GM23338 (cell line): ENCODE results near the gene WTIP. TPM values are rescaled to one million over a fixed set of nuclear protein-coding genes. Genes with fewer than 3 reads are reported as not detected.
A peak's percentile ranks its signal among the peaks of the same experiment; 100 is the strongest.

Experiments
- ATAC-seq: fragments of 200-7000 bp; cut with Tn5 transposase; 3 replicates; pipeline ENCODE4 v1.9.1; 2020
- DNase-seq: peaks from one replicate; pipeline ENCODE4 v3.0.0-alpha.2; 2015; ENCODE audit warnings: low spot score
- H2AFZ ChIP-seq: fragments of 200-600 bp; sonication (generic); 2 replicates; pipeline ENCODE4 v1.8.0; 2016; ENCODE audit warnings: antibody characterized with exemption, mild to moderate bottlenecking, moderate library complexity
- H3F3A ChIP-seq: fragments of 200-600 bp; sonication (generic); replicated peaks from 2 replicates; pipeline ENCODE4 v1.8.0; 2017; ENCODE audit warnings: antibody characterized with exemption, mixed run types, low read depth
- H3K27ac ChIP-seq: fragments of 200-600 bp; sonication (generic); 2 replicates; pipeline ENCODE4 v1.6.1; 2016; ENCODE audit warnings: low read depth
- H3K27me3 ChIP-seq: fragments of 200-600 bp; sonication (generic); 2 replicates; pipeline ENCODE4 v1.8.0; 2016; ENCODE audit warnings: mild to moderate bottlenecking, mixed run types, moderate library complexity; ENCODE audit not compliant: insufficient read depth
- H3K36me3 ChIP-seq: fragments of 200-600 bp; sonication (generic); 2 replicates; pipeline ENCODE4 v1.8.0; 2016; ENCODE audit warnings: mild to moderate bottlenecking; ENCODE audit not compliant: insufficient read depth
- H3K4me1 ChIP-seq: fragments of 200-600 bp; sonication (generic); 2 replicates; pipeline ENCODE4 v1.8.0; 2016; ENCODE audit warnings: mild to moderate bottlenecking, moderate library complexity; ENCODE audit not compliant: insufficient read depth
- H3K4me2 ChIP-seq: fragments of 200-600 bp; sonication (generic); 2 replicates; pipeline ENCODE4 v1.7.1; 2017; ENCODE audit warnings: mixed run types
- H3K4me3 ChIP-seq: fragments of 200-600 bp; sonication (generic); 2 replicates; pipeline ENCODE4 v1.6.1; 2016; ENCODE audit warnings: mixed run types
- H3K79me2 ChIP-seq: fragments of 200-600 bp; sonication (generic); replicated peaks from 2 replicates; pipeline ENCODE4 v1.8.0; 2017; ENCODE audit warnings: mild to moderate bottlenecking; ENCODE audit not compliant: insufficient read depth
- H3K9me2 ChIP-seq: fragments of 200-600 bp; sonication (generic); 2 replicates; pipeline ENCODE4 v1.8.0; 2017; ENCODE audit not compliant: insufficient read depth
- H4K20me1 ChIP-seq: fragments of 200-600 bp; sonication (generic); replicated peaks from 2 replicates; pipeline ENCODE4 v1.8.0; 2017; ENCODE audit warnings: mild to moderate bottlenecking; ENCODE audit not compliant: insufficient read depth
- H3K27ac Mint-ChIP-seq: 2 replicates; pipeline ENCODE4 v1.8.0; 2020; ENCODE audit warnings: inconsistent platforms, mild to moderate bottlenecking, moderate library complexity, mixed read lengths
- H3K27me3 Mint-ChIP-seq: 3 replicates; pipeline ENCODE4 v1.8.0; 2022; ENCODE audit warnings: low read depth, mild to moderate bottlenecking, moderate library complexity, mixed read lengths, inconsistent platforms; ENCODE audit not compliant: insufficient read depth, poor library complexity
- H3K36me3 Mint-ChIP-seq: 3 replicates; pipeline ENCODE4 v1.8.0; 2021; ENCODE audit warnings: low read depth, mild to moderate bottlenecking, inconsistent platforms, moderate library complexity, mixed read lengths
- H3K4me1 Mint-ChIP-seq: 3 replicates; pipeline ENCODE4 v1.8.0; 2020; ENCODE audit warnings: mild to moderate bottlenecking, inconsistent platforms, mixed read lengths
- H3K4me3 Mint-ChIP-seq: 3 replicates; pipeline ENCODE4 v1.8.0; 2021; ENCODE audit warnings: moderate library complexity, mild to moderate bottlenecking, inconsistent platforms, mixed read lengths
- H3K9me3 Mint-ChIP-seq: 3 replicates; pipeline ENCODE4 v1.8.0; 2020; ENCODE audit warnings: moderate library complexity, mild to moderate bottlenecking, inconsistent platforms, mixed read lengths
- CREB1 ChIP-seq: fragments of 250-450 bp; sonication (Bioruptor Pico); IDR thresholded peaks from 2 replicates; pipeline ENCODE4 v1.5.0; 2020; ENCODE audit warnings: low read depth, mild to moderate bottlenecking, moderate library complexity
- EZH2 ChIP-seq: fragments of 200-600 bp; sonication (generic); IDR thresholded peaks from one replicate; pipeline ENCODE4 v1.8.0; 2017; ENCODE audit warnings: antibody characterized with exemption, mild to moderate bottlenecking, low read depth; ENCODE audit not compliant: unreplicated experiment
- EZH2phosphoT487 ChIP-seq: fragments of 200-600 bp; sonication (generic); IDR thresholded peaks from one replicate; pipeline ENCODE4 v1.8.1; 2018; ENCODE audit warnings: antibody characterized with exemption; ENCODE audit not compliant: unreplicated experiment
- JUNB ChIP-seq: IDR thresholded peaks from one replicate; pipeline ENCODE4 v1.6.1; 2016; ENCODE audit warnings: antibody characterized with exemption; ENCODE audit not compliant: unreplicated experiment
- NANOG ChIP-seq: IDR thresholded peaks from 2 replicates; pipeline ENCODE4 v1.6.1; 2016; ENCODE audit warnings: antibody characterized with exemption, borderline replicate concordance
- POLR2AphosphoS5 ChIP-seq: IDR thresholded peaks from 2 replicates; pipeline ENCODE4 v1.6.1; 2016; ENCODE audit warnings: antibody characterized with exemption, low read depth
- STAT1 ChIP-seq: IDR thresholded peaks from one replicate; pipeline ENCODE4 v1.6.1; 2016; ENCODE audit warnings: antibody characterized with exemption; ENCODE audit not compliant: unreplicated experiment
- ZNF114 ChIP-seq: fragments of 250-450 bp; sonication (Bioruptor Pico); IDR thresholded peaks from 2 replicates; pipeline ENCODE4 v1.5.0; 2020; ENCODE audit warnings: mild to moderate bottlenecking, moderate library complexity
- ZNF331 ChIP-seq: fragments of 250-450 bp; sonication (Bioruptor Pico); IDR thresholded peaks from 2 replicates; pipeline ENCODE4 v1.5.0; 2020; ENCODE audit warnings: low read depth, mild to moderate bottlenecking, moderate library complexity
- long read RNA-seq: library from polyadenylated mRNA; unstranded; transcript quantifications from one replicate; pipeline ENCODE4 v2.0.0, GENCODE V29; 2020; ENCODE audit not compliant: unreplicated experiment
- polyA plus RNA-seq: library from polyadenylated mRNA; unstranded; fragments of >200 nt; fragmentation: Nextera tagmentation; extraction: Ambion mirVana; gene quantifications from 2 replicates; pipeline ENCODE4 v1.2.1, GENCODE V29; 2016
- total RNA-seq: library from RNA; depleted of rRNA; stranded (reverse); fragments of >200 nt; shearing (Covaris generic); gene quantifications from 2 replicates; pipeline ENCODE4 v1.2.3, GENCODE V29; 2014; rRNA removed
- TF ChIP-seq, protein P1 (sequence below): IDR thresholded peaks from one replicate; pipeline ENCODE4 v1.6.1; 2018; ENCODE audit warnings: antibody characterized with exemption; ENCODE audit not compliant: unreplicated experiment
- TF ChIP-seq, protein P2 (sequence below): IDR thresholded peaks from 2 replicates; pipeline ENCODE4 v1.6.1; 2016; ENCODE audit warnings: antibody characterized with exemption
- TF ChIP-seq, protein P3 (sequence below), 2 experiments: fragments of 200-600 bp in 1 of 2; sonication (generic) in 1 of 2; conservative IDR thresholded peaks; 2 replicates each; pipeline versions ENCODE4 v1.5.1 to v1.6.1; 2016 to 2017; ENCODE audit warnings: antibody characterized with exemption in 2 of 2, low read depth in 2 of 2, mild to moderate bottlenecking in 2 of 2, moderate library complexity in 1 of 2
- TF ChIP-seq, protein P4 (sequence below): fragments of 250-450 bp; sonication (Bioruptor Pico); IDR thresholded peaks from 2 replicates; pipeline ENCODE4 v1.5.0; 2020; ENCODE audit warnings: mild to moderate bottlenecking, moderate library complexity

WTIP gene
- 4.5 and 8.9 TPM in 2 replicates for total RNA-seq
- polyA plus RNA-seq = 0.47 and 0.59 TPM in 2 replicates
- long read RNA-seq = 0 reads

DNA sequence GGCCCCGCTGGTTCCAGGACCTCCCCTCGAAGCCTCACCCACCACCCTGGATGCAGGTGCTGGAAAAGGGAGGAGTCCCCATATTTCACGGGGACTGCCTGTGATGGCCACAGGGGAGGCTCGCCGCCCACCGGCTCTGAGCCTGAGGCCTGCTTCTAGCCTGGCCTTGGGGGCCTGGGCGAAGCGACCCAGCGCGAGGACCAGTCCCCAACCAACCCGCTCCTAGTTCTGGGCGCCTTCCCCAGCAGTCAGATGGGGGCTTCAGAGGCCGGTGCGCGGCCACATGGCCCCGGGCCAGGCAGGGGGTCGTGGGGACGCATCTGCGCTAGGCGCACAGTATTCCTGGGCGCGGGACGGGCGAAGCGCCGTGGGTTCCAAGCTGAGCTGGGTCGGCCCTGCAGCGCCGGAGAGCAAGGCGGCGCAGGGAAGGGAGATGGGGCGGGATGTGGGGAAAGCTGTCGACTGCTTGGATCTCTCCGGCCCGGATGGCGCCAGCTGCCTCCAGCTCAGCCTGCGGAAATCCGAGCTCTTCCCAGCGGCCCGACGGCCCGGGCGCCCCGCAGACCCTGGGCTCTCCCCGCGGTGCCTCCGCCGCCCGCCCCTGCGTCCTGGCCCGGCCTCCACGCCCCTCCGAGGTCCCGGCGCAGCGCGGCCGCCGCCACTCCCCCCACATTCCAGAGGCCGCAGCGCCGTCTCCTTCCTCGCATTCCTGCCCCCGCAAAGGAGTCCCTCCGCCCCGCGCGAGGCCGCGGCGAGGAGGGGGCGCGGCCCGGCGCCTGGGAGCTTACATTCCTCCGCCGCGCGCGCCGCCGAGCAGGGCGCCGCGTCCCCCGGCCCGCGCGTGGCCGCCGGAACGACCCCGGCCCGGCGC lies at the start of gene WTIP:
TSS of gene WTIP (plus strand) at position 788 of the 871 bp plus-strand sequence. CDS start 217 bp downstream, outside the sequence.
- no peak for TF ChIP-seq STAT1
- TF ChIP-seq EZH2 = no peak
- no peak for TF ChIP-seq EZH2phosphoT487
- no peak for TF ChIP-seq JUNB
- TF ChIP-seq, protein P1, sequence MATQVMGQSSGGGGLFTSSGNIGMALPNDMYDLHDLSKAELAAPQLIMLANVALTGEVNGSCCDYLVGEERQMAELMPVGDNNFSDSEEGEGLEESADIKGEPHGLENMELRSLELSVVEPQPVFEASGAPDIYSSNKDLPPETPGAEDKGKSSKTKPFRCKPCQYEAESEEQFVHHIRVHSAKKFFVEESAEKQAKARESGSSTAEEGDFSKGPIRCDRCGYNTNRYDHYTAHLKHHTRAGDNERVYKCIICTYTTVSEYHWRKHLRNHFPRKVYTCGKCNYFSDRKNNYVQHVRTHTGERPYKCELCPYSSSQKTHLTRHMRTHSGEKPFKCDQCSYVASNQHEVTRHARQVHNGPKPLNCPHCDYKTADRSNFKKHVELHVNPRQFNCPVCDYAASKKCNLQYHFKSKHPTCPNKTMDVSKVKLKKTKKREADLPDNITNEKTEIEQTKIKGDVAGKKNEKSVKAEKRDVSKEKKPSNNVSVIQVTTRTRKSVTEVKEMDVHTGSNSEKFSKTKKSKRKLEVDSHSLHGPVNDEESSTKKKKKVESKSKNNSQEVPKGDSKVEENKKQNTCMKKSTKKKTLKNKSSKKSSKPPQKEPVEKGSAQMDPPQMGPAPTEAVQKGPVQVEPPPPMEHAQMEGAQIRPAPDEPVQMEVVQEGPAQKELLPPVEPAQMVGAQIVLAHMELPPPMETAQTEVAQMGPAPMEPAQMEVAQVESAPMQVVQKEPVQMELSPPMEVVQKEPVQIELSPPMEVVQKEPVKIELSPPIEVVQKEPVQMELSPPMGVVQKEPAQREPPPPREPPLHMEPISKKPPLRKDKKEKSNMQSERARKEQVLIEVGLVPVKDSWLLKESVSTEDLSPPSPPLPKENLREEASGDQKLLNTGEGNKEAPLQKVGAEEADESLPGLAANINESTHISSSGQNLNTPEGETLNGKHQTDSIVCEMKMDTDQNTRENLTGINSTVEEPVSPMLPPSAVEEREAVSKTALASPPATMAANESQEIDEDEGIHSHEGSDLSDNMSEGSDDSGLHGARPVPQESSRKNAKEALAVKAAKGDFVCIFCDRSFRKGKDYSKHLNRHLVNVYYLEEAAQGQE = no peak
- peak; percentile 34; the same call in 1 of the 2 replicates for TF ChIP-seq POLR2AphosphoS5
- TF ChIP-seq, protein P2, sequence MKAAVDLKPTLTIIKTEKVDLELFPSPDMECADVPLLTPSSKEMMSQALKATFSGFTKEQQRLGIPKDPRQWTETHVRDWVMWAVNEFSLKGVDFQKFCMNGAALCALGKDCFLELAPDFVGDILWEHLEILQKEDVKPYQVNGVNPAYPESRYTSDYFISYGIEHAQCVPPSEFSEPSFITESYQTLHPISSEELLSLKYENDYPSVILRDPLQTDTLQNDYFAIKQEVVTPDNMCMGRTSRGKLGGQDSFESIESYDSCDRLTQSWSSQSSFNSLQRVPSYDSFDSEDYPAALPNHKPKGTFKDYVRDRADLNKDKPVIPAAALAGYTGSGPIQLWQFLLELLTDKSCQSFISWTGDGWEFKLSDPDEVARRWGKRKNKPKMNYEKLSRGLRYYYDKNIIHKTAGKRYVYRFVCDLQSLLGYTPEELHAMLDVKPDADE = no peak
- peak; percentile 44; the same call in 1 of the 2 replicates for TF ChIP-seq CREB1 (CRISPR knock-in tag)
- TF ChIP-seq NANOG = no peak
- no peak for TF ChIP-seq ZNF331 (CRISPR knock-in tag)
- TF ChIP-seq, protein P3, sequence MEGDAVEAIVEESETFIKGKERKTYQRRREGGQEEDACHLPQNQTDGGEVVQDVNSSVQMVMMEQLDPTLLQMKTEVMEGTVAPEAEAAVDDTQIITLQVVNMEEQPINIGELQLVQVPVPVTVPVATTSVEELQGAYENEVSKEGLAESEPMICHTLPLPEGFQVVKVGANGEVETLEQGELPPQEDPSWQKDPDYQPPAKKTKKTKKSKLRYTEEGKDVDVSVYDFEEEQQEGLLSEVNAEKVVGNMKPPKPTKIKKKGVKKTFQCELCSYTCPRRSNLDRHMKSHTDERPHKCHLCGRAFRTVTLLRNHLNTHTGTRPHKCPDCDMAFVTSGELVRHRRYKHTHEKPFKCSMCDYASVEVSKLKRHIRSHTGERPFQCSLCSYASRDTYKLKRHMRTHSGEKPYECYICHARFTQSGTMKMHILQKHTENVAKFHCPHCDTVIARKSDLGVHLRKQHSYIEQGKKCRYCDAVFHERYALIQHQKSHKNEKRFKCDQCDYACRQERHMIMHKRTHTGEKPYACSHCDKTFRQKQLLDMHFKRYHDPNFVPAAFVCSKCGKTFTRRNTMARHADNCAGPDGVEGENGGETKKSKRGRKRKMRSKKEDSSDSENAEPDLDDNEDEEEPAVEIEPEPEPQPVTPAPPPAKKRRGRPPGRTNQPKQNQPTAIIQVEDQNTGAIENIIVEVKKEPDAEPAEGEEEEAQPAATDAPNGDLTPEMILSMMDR (conservative IDR thresholded peaks at IDR 0.05; ENCODE audit: low read depth in 2 of 2) = no peak
- TF ChIP-seq, protein P4, sequence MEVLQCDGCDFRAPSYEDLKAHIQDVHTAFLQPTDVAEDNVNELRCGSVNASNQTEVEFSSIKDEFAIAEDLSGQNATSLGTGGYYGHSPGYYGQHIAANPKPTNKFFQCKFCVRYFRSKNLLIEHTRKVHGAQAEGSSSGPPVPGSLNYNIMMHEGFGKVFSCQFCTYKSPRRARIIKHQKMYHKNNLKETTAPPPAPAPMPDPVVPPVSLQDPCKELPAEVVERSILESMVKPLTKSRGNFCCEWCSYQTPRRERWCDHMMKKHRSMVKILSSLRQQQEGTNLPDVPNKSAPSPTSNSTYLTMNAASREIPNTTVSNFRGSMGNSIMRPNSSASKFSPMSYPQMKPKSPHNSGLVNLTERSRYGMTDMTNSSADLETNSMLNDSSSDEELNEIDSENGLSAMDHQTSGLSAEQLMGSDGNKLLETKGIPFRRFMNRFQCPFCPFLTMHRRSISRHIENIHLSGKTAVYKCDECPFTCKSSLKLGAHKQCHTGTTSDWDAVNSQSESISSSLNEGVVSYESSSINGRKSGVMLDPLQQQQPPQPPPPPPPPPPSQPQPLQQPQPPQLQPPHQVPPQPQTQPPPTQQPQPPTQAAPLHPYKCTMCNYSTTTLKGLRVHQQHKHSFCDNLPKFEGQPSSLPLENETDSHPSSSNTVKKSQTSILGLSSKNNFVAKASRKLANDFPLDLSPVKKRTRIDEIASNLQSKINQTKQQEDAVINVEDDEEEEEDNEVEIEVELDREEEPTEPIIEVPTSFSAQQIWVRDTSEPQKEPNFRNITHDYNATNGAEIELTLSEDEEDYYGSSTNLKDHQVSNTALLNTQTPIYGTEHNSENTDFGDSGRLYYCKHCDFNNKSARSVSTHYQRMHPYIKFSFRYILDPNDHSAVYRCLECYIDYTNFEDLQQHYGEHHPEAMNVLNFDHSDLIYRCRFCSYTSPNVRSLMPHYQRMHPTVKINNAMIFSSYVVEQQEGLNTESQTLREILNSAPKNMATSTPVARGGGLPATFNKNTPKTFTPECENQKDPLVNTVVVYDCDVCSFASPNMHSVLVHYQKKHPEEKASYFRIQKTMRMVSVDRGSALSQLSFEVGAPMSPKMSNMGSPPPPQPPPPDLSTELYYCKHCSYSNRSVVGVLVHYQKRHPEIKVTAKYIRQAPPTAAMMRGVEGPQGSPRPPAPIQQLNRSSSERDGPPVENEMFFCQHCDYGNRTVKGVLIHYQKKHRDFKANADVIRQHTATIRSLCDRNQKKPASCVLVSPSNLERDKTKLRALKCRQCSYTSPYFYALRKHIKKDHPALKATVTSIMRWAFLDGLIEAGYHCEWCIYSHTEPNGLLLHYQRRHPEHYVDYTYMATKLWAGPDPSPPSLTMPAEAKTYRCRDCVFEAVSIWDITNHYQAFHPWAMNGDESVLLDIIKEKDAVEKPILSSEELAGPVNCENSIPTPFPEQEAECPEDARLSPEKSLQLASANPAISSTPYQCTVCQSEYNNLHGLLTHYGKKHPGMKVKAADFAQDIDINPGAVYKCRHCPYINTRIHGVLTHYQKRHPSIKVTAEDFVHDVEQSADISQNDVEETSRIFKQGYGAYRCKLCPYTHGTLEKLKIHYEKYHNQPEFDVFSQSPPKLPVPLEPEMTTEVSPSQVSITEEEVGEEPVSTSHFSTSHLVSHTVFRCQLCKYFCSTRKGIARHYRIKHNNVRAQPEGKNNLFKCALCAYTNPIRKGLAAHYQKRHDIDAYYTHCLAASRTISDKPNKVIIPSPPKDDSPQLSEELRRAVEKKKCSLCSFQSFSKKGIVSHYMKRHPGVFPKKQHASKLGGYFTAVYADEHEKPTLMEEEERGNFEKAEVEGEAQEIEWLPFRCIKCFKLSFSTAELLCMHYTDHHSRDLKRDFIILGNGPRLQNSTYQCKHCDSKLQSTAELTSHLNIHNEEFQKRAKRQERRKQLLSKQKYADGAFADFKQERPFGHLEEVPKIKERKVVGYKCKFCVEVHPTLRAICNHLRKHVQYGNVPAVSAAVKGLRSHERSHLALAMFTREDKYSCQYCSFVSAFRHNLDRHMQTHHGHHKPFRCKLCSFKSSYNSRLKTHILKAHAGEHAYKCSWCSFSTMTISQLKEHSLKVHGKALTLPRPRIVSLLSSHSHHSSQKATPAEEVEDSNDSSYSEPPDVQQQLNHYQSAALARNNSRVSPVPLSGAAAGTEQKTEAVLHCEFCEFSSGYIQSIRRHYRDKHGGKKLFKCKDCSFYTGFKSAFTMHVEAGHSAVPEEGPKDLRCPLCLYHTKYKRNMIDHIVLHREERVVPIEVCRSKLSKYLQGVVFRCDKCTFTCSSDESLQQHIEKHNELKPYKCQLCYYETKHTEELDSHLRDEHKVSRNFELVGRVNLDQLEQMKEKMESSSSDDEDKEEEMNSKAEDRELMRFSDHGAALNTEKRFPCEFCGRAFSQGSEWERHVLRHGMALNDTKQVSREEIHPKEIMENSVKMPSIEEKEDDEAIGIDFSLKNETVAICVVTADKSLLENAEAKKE (CRISPR knock-in tag) = no peak
- no peak for TF ChIP-seq ZNF114 (CRISPR knock-in tag)
- no peaks in the 10 kb centered on the region for H3K9me2 ChIP-seq
- DNase-seq = peak; percentile 89
- H3F3A ChIP-seq = 0 out of 2 replicates have a peak, but pooled peaks cover 18% of the 10 kb centered on the region
- ATAC-seq = peak; percentile 68
- no peaks in the 10 kb centered on the region for H3K36me3 ChIP-seq
- no peak within 1 kb of the TSS for H3K27ac ChIP-seq
- peak within 1 kb of the TSS; percentile 75 for H3K4me3 ChIP-seq
- H2AFZ ChIP-seq = peak within 1 kb of the TSS; percentile 92
- H3K4me1 Mint-ChIP-seq = peaks cover 22% of the 10 kb centered on the region
- H3K79me2 ChIP-seq = peaks cover 14% of the 10 kb centered on the region
- H3K9me3 Mint-ChIP-seq = peaks cover 14% of the 10 kb centered on the region; the same call in 2 of the 3 replicates
- H3K27ac Mint-ChIP-seq = no peak within 1 kb of the TSS
- H3K4me2 ChIP-seq = peak within 1 kb of the TSS; percentile 98
- peaks cover 31% of the 10 kb centered on the region for H3K27me3 Mint-ChIP-seq
- H3K4me1 ChIP-seq = peaks cover 11% of the 10 kb centered on the region
- peak within 1 kb of the TSS; percentile 82 for H3K4me3 Mint-ChIP-seq
- H3K27me3 ChIP-seq = peaks cover 41% of the 10 kb centered on the region
- peaks cover 12% of the 10 kb centered on the region; the same call in 2 of the 3 replicates for H3K36me3 Mint-ChIP-seq
- peaks cover 8% of the 10 kb centered on the region for H4K20me1 ChIP-seq
